SIG-M5 treated with dmso at 0.1 percent for 504 hours (cell line): ENCODE measurements around the gene WLS.

ENCODE experiments used
- DNase-seq: peaks from one replicate; lab custom pipeline; 2025; ENCODE audit not compliant: unreplicated experiment; lab: John Stamatoyannopoulos, UW

The WLS gene

GRCh38 chr1:68103884-68104554, 128.3 kb downstream of the WLS start:
- no peak for DNase-seq

DNA sequence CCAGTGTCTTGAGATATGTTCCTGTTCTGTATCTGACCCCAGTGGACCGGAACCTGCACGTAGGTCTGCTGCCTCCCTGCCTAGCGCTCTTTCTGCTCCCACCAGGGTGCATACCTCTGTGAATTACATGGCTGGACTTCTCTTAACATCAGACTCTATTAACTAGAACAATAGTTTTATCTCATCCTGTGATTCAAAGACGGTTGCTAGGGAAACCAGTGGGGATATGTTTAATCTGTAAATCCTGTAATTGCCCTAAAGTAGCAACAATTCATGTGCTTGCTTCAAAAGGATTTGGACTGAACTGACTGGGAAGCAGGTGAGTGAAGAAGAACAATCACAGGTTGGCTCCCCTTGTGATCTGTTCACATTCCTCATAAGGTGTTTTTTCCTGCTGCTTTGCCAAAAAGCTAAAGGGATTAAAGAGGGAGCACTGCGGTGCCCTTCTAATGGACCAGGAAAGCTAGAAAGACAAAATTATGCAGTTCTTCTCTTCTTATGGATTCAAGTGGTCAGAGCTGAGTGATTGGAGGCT, 129.2 kb downstream of the WLS start:
- DNase-seq = no peak

- no peak for DNase-seq
Measured at GRCh38 chr1:68101829-68102228, 130.5 kb downstream of the WLS start.

GRCh38 chr1:68100571-68100970, 131.8 kb downstream of the WLS start:
- no peak for DNase-seq

DNA sequence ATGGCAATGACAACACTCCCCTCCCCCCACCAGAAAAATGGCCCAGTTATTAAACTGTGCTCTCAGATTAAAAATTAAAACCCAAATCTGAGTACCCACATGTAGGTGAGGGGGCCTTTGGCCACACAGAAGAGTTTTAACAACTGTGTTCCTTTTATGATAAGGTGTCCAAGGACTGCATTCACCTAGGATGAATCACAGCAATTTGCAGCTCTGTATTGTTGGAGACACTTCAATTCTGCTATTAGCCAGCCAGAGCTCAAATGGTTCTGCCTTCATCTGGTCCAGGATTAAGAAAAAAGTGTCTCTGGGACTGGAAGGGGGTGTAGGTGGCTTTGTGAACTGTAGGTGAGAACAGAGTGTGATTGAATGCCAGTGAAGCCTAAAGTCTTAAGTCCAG, 138.6 kb downstream of the WLS start:
- DNase-seq = no peak

DNA sequence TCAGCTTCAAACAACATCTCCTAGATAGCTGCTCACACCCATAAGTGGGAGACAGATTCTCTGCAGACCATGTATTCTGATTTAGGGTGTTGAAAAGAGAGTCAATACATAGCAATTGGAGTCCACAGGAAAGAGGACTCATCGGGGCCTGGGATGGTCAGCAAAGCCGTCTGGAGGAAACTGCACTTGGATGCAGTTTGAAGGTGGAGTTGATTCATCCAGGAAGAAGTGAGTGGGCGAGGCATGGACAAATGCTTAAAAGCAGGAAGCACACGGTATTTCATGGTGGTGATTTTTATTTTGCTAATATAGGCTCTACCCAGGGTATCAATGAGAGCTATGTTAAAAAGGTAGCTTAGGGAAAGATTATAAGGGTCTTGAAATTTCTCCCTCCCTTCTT, 145.1 kb downstream of the WLS start:
- no peak for DNase-seq

- no peak for DNase-seq
Measured at GRCh38 chr1:68085752-68086151, 146.6 kb downstream of the WLS start.

DNA sequence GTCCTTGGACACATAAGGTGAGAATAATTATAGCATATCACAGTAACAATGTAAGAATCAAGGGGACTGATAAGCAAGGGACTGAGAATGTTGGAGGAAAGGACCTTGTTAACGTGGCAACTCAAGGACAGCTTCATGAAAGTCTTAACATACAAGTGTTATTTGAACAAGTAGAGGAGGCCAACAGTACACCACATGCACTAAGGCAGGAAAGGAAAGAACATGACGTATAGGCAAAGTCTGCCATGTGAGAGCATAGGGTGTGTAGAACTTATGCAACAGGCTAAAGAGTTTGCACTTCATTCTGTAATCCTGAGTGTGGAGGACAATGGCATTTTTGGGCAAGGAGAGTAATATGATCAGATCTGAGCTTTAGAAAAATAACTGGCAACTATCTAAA, 148.6 kb downstream of the WLS start:
- DNase-seq = no peak

GRCh38 chr1:68081775-68082283, 150.5 kb downstream of the WLS start:
- DNase-seq = no peak

DNA sequence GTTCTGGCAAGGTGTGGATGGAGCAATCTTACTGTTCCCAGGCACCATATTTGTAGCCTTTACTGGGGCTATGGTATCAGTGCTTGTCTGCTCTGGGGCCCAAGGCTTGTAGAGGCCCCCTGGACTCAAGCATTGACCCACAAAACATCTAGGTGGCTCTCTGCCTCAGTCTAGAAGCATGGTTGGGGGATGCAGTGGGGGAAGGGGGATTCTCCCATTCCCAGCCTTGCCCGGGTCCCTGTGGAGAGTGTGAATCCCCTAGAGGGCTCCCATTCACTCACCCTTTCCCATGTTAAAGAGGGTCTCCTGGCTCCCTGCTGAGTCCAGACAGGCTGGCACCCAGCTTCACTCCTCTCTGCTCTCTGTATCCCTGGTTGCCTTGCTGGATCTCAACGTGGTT, 153.7 kb downstream of the WLS start:
- no peak for DNase-seq
